Mammary epithelial cell (primary cell): ENCODE data around the gene LPGAT1.

Experiments used
- CTCF ChIP-seq, 2 donors: IDR thresholded peaks in 1 of 2; conservative IDR thresholded peaks in 1 of 2; 2 replicates each; pipeline ENCODE4 v1.5.1; 2011 to 2012; ENCODE audit warnings: inconsistent platforms in 2 of 2, low read length in 2 of 2, mild to moderate bottlenecking in 2 of 2, control low read depth in 1 of 2, low read depth in 1 of 2; ENCODE audit not compliant: insufficient read depth in 1 of 2; ENCODE audit errors: extremely low read depth in 1 of 2
- EZH2 ChIP-seq: IDR thresholded peaks from 2 replicates; pipeline ENCODE4 v1.6.1; 2012; ENCODE audit warnings: low read length, inconsistent platforms, borderline replicate concordance

- TF ChIP-seq EZH2 (no peak), CTCF (conservative IDR thresholded peaks at IDR 0.05 in 1 of 2, IDR thresholded peaks at IDR 0.05 in 1 of 2; ENCODE audit: extremely low read depth in 1 of 2, insufficient read depth in 1 of 2, low read depth in 1 of 2, low read length in 2 of 2) (no peak)
Measured at GRCh38 chr1:211808475-211808874, 22.1 kb downstream of the LPGAT1 start.
